ENCODE results near the gene GPC3. TPM values are rescaled to one million over a fixed set of nuclear protein-coding genes. Genes with fewer than 3 reads are reported as not detected.
"Not testable (repeated sequence)": the region's sequence is repeated elsewhere in the genome, so short reads cannot be mapped to it uniquely, and the experiment has no call there.

Gene GPC3
- polyA plus RNA-seq, 2 of the 4 experiments (the other 2 are of a cell fraction) = not detected

DNA sequence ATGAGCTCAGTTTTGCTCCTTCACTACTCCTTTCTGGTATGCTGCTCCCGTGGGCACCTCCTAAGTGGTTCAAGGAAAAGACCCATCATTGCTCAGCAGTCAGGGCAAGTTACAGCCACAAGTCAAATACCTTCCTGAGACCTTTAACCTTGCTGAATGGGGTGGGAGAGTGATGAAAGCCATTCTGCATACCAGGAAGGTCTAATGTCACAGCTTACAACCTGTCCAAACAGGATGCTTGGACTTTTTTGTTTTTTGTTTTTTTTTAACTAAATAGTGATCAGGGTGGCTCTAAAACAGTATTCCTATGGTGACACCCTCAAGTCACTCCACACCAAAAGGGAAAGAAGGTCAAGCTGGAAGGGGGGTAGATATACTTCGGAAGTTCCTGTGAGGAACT lies 93.1 kb downstream of the GPC3 start:
- no peak overlapping the region for H3K4me2 ChIP-seq
- TF ChIP-seq ESRRA (IDR thresholded peaks at IDR 0.05; ENCODE audit: borderline replicate concordance, low read length) (no peak), TFCP2L1 (CRISPR knock-in tag; IDR thresholded peaks at IDR 0.05) (no peak), PHF8 (IDR thresholded peaks at IDR 0.05; ENCODE audit: borderline replicate concordance, low read depth) (no peak), GATA3 (IDR thresholded peaks at IDR 0.05; ENCODE audit: borderline replicate concordance) (no peak)
- DNase-seq (ENCODE audit: low read depth in 1 of 2, low spot score in 1 of 2) (no peak), ATAC-seq (no peak), FAIRE-seq (no peak)
- H3K4me1 ChIP-seq = no peaks in the 10 kb centered on the region
- no peaks in the 10 kb centered on the region for H3K9me3 ChIP-seq
- POLR2A ChIA-PET = no interaction called here
- H3K4me3 ChIP-seq = no peak overlapping the region
- WGBS (ENCODE audit: missing lambda C conversion rate) = 23% methylated on average over 2 of the region's 2 CpGs
- CTCF ChIA-PET = no interaction called here
- H3K27ac ChIP-seq = no peak overlapping the region

GRCh38 chrX:133888984-133889383 lies 96.4 kb downstream of the GPC3 start:
- FAIRE-seq = no peak
- 16% methylated on average over 1 of the region's 1 CpG for WGBS (ENCODE audit: missing lambda C conversion rate)
- ATAC-seq = no peak
- DNase-seq (ENCODE audit: low read depth in 1 of 2, low spot score in 1 of 2) = no peak
- no peak for TF ChIP-seq KDM1A (IDR thresholded peaks at IDR 0.05; ENCODE audit: low read depth)
- no peak for TF ChIP-seq HOXA7 (CRISPR knock-in tag; IDR thresholded peaks at IDR 0.05)
- TF ChIP-seq MAZ (IDR thresholded peaks at IDR 0.05; ENCODE audit: borderline replicate concordance, low read depth, low read length) = no peak
- no peak for TF ChIP-seq SREBF2 (IDR thresholded peaks at IDR 0.05)
- no peak for TF ChIP-seq NPAS2 (CRISPR knock-in tag; IDR thresholded peaks at IDR 0.05; ENCODE audit: borderline replicate concordance)
- TF ChIP-seq, protein P1, sequence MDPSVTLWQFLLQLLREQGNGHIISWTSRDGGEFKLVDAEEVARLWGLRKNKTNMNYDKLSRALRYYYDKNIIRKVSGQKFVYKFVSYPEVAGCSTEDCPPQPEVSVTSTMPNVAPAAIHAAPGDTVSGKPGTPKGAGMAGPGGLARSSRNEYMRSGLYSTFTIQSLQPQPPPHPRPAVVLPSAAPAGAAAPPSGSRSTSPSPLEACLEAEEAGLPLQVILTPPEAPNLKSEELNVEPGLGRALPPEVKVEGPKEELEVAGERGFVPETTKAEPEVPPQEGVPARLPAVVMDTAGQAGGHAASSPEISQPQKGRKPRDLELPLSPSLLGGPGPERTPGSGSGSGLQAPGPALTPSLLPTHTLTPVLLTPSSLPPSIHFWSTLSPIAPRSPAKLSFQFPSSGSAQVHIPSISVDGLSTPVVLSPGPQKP (IDR thresholded peaks at IDR 0.05; ENCODE audit: low read depth, low read length) = no peak
- no peak for TF ChIP-seq RNF2 (IDR thresholded peaks at IDR 0.05; ENCODE audit: borderline replicate concordance, low read depth)
- TF ChIP-seq SMC3 (IDR thresholded peaks at IDR 0.05) = no peak
- no peak for TF ChIP-seq ZSCAN20 (CRISPR knock-in tag; IDR thresholded peaks at IDR 0.05)
- no peak for TF ChIP-seq POLR2AphosphoS2 (conservative IDR thresholded peaks at IDR 0.05; ENCODE audit: low read length)
- no peak for TF ChIP-seq KDM5A (IDR thresholded peaks at IDR 0.05)
- TF ChIP-seq ESRRA (IDR thresholded peaks at IDR 0.05; ENCODE audit: borderline replicate concordance, low read length) = no peak
- TF ChIP-seq, protein P2, sequence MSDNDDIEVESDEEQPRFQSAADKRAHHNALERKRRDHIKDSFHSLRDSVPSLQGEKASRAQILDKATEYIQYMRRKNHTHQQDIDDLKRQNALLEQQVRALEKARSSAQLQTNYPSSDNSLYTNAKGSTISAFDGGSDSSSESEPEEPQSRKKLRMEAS (IDR thresholded peaks at IDR 0.05) = no peak
- TF ChIP-seq POLR2A (IDR thresholded peaks at IDR 0.05; ENCODE audit: low read length) = no peak
- no peak for TF ChIP-seq PHF8 (IDR thresholded peaks at IDR 0.05; ENCODE audit: borderline replicate concordance, low read depth)
- TF ChIP-seq NFE2L2 (conservative IDR thresholded peaks at IDR 0.05; ENCODE audit: low read length) = no peak
- no peak for TF ChIP-seq BHLHE40 (IDR thresholded peaks at IDR 0.05; ENCODE audit: low read depth, low read length)
- TF ChIP-seq PBX3 (IDR thresholded peaks at IDR 0.05) = no peak
- no peak for TF ChIP-seq GATA3 (IDR thresholded peaks at IDR 0.05; ENCODE audit: borderline replicate concordance)
- ChIA-PET CTCF (no interaction called here), POLR2A (no interaction called here)
- Histone ChIP-seq H3K4me2 (no peak overlapping the region), H3K4me1 (no peaks in the 10 kb centered on the region), H3K4me3 (no peak overlapping the region), H3K27ac (no peak overlapping the region), H3K9me3 (no peaks in the 10 kb centered on the region)

DNA sequence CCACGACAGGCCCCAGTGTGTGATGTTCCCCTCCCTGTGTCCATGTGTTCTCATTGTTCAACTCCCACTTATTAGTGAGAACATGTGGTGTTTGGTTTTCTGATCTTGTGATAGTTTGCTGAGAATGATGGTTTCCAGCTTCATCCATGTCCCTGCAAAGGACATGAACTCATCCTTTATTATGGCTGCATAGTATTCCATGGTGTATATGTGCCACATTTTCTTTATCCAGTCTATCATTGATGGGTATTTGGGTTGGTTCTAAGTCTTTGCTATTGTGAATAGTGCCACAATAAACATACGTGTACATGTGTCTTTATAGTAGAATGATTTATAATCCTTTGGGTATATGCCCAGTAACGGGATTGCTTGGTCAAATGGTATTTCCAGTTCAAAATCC lies 97.3 kb downstream of the GPC3 start:
- H3K27ac ChIP-seq; H3K4me3 ChIP-seq; ATAC-seq; H3K4me2 ChIP-seq; H3K9me3 ChIP-seq; CTCF ChIA-PET; FAIRE-seq; DNase-seq (ENCODE audit: low read depth in 1 of 2, low spot score in 1 of 2); H3K4me1 ChIP-seq; POLR2A ChIA-PET: not testable (repeated sequence)
- WGBS (ENCODE audit: missing lambda C conversion rate) = 38% methylated on average over 2 of the region's 3 CpGs
